AG04450 (cell line): ENCODE results near the gene WDFY4. TPM values are rescaled to one million over a fixed set of nuclear protein-coding genes. Genes with fewer than 3 reads are reported as not detected.

Experiments used
- CTCF ChIA-PET: fragments of 300-600, 350-600 bp; formaldehyde crosslinking; extraction: SDS; loops from one replicate; lab custom pipeline; 2022; ENCODE audit warnings: antibody characterized with exemption, inconsistent platforms; lab: Charles Lee
- POLR2A ChIA-PET: fragments of 350-600 bp; formaldehyde crosslinking; extraction: SDS; loops from one replicate; lab custom pipeline; 2021; ENCODE audit warnings: antibody characterized with exemption, inconsistent platforms; lab: Yijun Ruan, JAX
- DNase-seq: peaks from one replicate; pipeline ENCODE4 v3.0.0-alpha.2; 2011; ENCODE audit warnings: low read depth, low spot score
- H3K27ac ChIP-seq: one replicate; pipeline ENCODE4 v1.5.1; 2012; ENCODE audit warnings: low read depth, low read length, control low read depth
- H3K27me3 ChIP-seq: one replicate; pipeline ENCODE4 v1.6.0; 2012; ENCODE audit warnings: low read length; ENCODE audit not compliant: control insufficient read depth, insufficient read depth
- H3K4me3 ChIP-seq: 2 replicates; pipeline ENCODE4 v1.5.1; 2011; ENCODE audit warnings: mild to moderate bottlenecking, low read depth, low read length, control low read depth
- H3K9me3 ChIP-seq: 2 replicates; pipeline ENCODE4 v1.5.1; 2012; ENCODE audit warnings: low read length; ENCODE audit not compliant: control insufficient read depth, insufficient read depth
- CTCF ChIP-seq: IDR thresholded peaks from 2 replicates; pipeline ENCODE4 v1.5.1; 2011; ENCODE audit warnings: low read depth, low read length, control low read depth, inconsistent platforms
- polyA plus RNA-seq: library from polyadenylated mRNA; depleted of rRNA; stranded (reverse); fragments of >200 nt; gene quantifications from 2 replicates; pipeline ENCODE4 v1.2.3, GENCODE V29; 2011

Gene WDFY4
- polyA plus RNA-seq, 1 experiment = not detected

- POLR2A ChIA-PET = no interaction called here
- Histone ChIP-seq H3K4me3 (no peak overlapping the region), H3K27me3 (peaks cover 3% of the 10 kb centered on the region), H3K27ac (no peak overlapping the region), H3K9me3 (no peaks in the 10 kb centered on the region)
- TF ChIP-seq CTCF = no peak
- CTCF ChIA-PET = no interaction called here
- no peak for DNase-seq
Observed at GRCh38 chr10:48913674-48914073, 229.0 kb downstream of the WDFY4 start.

- H3K27ac ChIP-seq = no peak overlapping the region
- CTCF ChIA-PET = no interaction called here
- no peak overlapping the region for H3K4me3 ChIP-seq
- peaks cover 14% of the 10 kb centered on the region for H3K27me3 ChIP-seq
- DNase-seq = no peak
- no peak for TF ChIP-seq CTCF
- POLR2A ChIA-PET = no interaction called here
- H3K9me3 ChIP-seq = no peaks in the 10 kb centered on the region
Observed at GRCh38 chr10:48923748-48924147, 239.1 kb downstream of the WDFY4 start.

GRCh38 chr10:48924988-48925387, 240.3 kb downstream of the WDFY4 start:
- no peak for DNase-seq
- TF ChIP-seq CTCF = no peak
- peaks cover 14% of the 10 kb centered on the region for H3K27me3 ChIP-seq
- H3K4me3 ChIP-seq = no peak overlapping the region
- CTCF ChIA-PET = no interaction called here
- H3K9me3 ChIP-seq = no peaks in the 10 kb centered on the region
- POLR2A ChIA-PET = no interaction called here
- no peak overlapping the region for H3K27ac ChIP-seq

GRCh38 chr10:48926255-48926654, 241.6 kb downstream of the WDFY4 start:
- POLR2A ChIA-PET = no interaction called here
- Histone ChIP-seq H3K27me3 (peaks cover 14% of the 10 kb centered on the region), H3K27ac (no peak overlapping the region), H3K9me3 (no peaks in the 10 kb centered on the region), H3K4me3 (no peak overlapping the region)
- CTCF ChIA-PET = no interaction called here
- TF ChIP-seq CTCF = no peak
- no peak for DNase-seq

- DNase-seq = no peak
- no peak overlapping the region for H3K27ac ChIP-seq
- H3K27me3 ChIP-seq = peaks cover 14% of the 10 kb centered on the region
- no peaks in the 10 kb centered on the region for H3K9me3 ChIP-seq
- H3K4me3 ChIP-seq = no peak overlapping the region
- ChIA-PET CTCF (no interaction called here), POLR2A (no interaction called here)
- TF ChIP-seq CTCF = no peak
Observed at GRCh38 chr10:48926764-48927540, 242.3 kb downstream of the WDFY4 start.
